Activated CD4-positive, CD25-positive, alpha-beta regulatory T cell treated with anti-CD3 and anti-CD28 coated beads, Interleukin-2, amount 50 U/mL, for 72 hours (primary cell): ENCODE results near the gene BRD3OS.

ENCODE experiments used
- DNase-seq: peaks from one replicate; pipeline ENCODE4 v3.0.0; 2021

The BRD3OS gene

DNA sequence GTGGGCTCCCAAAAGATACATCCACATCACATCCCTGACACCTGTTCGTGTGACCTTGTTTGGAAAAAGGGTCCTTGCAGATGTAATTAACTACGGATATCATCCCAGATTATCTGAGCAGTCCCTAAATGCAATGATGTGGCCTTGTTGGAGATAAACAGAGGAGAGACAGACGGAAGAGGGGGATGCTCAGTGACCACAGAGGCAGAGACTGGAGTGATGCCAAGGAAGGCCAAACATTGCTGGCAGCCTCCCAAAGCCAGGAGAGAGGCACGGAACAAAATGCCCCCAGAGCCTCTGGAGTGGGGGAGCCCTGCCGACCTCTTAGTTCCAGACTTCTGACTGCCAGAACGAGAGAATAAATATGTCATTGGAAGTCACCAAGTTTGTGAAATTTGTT, 18.1 kb upstream of the BRD3OS start:
- no peak for DNase-seq

DNA sequence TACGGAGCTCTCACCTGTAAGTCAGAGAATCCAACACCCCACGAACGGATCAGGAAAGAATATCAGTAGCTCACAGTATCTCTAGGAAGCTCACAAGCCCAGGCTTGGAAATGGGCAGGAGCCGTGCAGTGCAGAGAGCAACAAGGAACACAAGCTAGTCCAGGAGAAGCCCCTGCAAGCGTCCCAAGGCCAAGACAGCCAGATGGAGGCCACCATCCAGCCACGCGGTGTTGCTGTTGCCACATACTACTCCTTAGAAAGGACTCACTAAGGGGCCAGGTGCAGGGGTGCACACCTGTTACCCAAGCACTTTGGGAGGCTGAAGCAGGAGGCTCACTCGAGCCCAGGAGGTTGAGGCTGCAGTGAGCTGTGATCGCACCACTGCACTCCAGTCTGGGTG, 17.7 kb upstream of the BRD3OS start:
- DNase-seq = no peak

- DNase-seq = no peak
Observed at GRCh38 chr9:134010310-134011173, 14.7 kb upstream of the BRD3OS start.

DNA sequence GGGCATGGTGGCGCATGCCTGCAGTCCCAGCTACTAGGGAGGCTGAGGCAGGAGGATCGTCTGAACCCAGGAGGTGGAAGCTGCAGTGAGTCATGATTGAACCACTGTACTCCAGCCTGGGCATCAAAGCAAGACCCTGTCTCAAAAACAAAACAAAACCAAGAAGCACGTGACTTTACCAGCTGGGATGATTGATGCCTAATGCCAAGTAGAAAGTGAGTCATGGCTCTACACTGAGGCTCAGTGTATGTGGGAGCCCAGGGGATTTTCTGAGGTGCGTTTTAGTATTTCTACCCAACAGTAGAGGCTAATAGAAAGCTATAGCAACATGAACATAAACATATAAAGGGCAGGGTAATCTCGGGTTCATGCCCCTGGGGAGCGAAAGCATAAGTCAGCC, 13.9 kb upstream of the BRD3OS start:
- DNase-seq = no peak

- no peak for DNase-seq
Observed at GRCh38 chr9:134014946-134015345, 10.3 kb upstream of the BRD3OS start.

- DNase-seq = no peak
Observed at GRCh38 chr9:134024214-134024792, 978 bp upstream of the BRD3OS start.

DNA sequence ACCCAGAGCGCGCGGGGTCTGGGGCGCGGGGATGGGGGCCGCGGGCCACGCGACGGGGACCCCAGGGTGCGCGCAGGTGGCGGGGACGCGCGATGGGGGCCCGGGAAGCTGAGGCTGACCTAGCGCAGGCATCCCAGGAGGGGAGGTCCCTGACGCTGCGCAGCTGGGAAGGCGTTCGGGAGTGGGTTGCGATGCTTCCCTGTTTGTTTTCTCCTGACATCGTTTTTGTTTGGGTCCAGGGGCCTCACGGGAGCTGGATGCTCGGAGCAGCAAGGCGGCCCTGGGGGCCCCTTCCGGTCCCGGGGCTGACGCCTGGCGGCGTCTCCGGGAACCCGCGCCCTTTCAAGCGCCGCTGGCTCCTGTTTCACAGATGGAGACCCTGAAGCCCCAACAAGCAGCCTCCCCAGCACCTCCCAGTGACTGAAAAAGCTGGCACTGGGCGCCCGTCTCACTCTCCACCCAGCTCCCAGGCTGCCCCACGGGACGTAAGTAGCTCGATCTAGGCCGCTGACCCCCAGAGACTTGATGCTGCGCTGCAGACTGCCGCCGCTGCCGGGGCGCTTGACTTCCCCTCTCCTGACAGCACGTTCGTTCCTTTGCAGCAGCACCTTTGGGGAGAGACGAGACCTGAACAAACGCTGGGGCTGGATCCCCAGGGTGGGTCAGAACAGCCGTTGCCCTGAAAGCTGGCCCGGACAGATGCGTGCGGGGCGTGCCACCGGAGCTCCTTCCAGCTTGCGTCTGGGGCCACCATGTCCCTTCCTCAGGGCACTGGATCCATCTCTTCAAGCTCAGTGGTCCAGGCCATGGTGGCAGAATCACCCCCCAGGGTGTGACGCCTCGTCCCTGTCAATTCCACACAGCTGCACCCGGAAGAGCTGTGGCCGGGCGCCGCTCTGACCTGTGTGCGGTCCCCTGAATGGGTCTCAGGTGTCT, 593 bp downstream of the BRD3OS start:
- peak; percentile 52 for DNase-seq

GRCh38 chr9:134026581-134026980, 1.3 kb downstream of the BRD3OS start:
- no peak for DNase-seq

DNA sequence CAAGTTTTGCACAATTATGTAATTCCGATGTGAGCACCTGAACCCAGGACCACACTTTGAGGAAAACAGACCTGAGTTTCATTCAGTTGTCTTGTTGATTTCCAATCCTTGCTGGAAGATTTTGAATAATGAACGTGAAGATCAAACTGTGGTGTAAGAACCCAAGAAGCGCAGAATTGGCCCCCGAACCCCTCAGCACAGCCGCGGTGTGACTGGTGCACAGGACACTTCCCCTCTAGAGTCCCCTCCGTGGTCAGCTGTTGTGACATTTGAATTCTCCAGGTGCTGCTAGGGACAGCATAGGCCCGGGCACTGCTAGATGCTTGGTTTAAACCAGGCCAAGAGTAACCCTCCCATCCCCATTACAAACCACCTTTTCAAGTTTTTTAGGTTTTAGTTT, 1.7 kb downstream of the BRD3OS start:
- no peak for DNase-seq

- DNase-seq = no peak
Observed at GRCh38 chr9:134027561-134027960, 2.3 kb downstream of the BRD3OS start.

DNA sequence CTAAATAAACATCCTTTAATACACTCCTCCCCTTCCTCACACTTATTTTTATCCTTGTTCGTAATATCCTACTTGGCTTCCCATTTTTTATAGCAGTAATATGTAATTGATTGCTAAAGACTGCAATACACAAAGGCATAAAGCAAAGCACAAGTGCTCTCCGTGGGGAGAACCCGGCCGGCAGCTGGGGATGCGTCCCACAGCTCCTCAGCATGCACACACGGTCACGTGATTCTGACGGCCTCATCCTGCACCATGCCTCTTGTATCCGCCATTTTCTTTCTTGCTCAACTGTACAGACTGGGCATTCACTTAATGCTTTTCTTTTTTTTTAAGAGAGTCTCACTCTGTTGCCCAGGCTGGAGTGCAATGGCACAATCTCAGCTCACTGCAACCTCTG, 2.8 kb downstream of the BRD3OS start:
- DNase-seq = no peak

DNA sequence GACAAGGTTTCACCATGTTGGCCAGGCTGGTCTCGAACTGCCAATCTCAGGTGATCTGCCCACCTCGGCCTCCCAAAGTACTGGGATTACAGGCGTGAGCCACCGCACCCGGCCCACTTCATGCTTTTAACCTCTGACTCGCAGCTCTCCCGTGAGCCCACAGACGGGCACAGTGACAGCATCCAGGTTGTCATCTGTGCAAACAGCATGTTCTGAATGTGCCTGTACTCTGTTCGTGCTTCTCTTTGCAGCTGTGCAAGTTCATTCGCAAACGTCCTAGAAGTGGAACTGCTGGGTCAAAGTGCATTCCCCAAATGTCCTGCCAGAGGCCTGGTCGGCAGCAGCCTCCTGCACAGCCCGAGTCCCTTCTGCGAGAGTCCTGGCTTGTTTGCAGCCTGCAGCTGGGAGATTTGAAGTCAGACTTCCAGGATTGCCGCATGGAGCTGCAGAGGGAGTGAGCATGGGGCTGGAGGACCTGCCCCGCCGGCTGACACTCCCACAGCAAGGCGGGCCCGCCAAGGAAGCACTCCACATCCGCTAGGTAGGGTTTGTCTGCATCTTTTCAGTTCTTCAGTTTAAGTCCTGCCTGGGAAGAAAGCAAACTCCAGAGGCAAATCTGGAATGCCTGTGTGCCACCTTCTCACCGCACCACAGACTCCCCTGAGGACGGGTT, 3.4 kb downstream of the BRD3OS start:
- no peak for DNase-seq

DNA sequence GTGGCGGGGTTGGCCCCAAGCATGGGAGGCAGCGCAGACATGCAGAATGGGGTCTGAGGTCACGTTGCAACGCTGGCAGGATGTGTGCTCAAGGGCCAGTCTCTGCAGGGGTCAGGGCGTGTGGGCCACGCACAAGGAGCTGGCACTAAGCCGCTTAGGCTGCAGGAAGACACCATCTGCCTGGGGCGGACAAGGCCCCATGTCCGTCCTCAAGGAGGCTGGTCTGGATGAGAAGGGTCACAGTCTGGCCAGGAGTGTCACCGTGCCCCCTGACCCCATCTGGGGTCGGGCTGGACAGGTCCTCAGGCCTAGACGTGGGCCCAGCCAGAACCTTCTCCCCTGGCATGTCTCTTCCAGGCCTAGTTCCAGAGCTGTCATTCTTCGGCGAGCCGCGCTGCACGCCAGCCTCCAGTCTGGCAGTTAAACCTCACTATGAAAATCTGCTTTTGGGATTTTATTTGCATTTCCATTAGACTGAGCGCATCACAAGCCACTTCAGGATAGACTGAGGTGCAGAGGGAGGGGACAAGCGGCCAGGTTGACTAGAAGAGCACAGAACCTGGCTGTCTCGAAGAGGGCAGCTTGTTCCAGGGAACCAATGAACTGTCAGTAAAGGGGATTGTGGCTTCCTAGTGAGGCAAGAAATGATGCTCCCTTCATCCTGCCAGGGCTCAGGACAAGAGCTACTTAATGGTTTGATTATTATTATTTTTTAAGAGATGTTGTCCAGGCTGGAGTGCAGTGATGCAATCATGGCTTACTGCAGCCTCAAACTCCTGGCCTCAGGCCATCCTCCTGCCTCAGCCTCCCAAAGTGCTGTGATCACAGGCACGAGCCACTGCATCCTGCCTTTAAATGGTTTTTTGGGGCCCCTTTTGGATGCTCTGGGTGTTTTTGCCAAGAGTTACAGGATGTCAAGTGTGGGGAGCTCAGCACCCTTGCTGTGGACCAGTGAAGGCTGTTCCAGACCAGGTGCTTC, 4.3 kb downstream of the BRD3OS start:
- no peak for DNase-seq

DNA sequence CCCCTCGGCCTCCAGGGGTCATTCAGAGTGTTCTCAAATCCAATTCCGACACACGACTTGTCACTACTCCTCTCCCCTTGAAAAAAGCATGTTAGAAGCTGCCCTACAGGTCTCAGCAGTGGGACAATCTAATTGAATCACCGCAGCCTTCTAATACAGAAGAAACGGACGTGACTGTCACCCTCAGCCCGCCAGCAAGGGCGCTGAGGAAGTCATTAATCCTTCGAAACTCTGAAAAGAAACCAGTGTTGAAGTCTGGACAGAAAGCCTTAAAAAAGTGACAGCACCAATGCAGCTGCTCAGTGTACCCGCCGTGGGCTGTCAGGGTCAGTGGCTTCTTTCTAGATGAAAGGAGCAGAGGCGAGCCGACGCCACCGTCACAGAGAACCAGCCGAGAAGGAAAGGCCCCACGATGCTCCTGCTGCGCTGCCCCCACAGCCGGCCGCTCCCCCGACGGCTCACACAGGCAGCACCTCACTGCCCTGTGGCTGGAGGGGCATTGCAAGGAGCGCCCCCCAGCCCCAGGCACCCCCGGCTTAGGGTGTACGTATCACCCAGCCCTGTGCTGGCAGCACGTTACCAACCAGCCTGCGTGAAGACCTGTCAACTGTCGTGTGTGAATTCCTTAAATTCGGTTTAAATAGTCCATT, 5.7 kb downstream of the BRD3OS start:
- DNase-seq = no peak

GRCh38 chr9:134031783-134032182, 6.5 kb downstream of the BRD3OS start:
- DNase-seq = no peak

GRCh38 chr9:134032456-134033222, 7.4 kb downstream of the BRD3OS start:
- no peak for DNase-seq

GRCh38 chr9:134033516-134034214, 8.4 kb downstream of the BRD3OS start:
- no peak for DNase-seq

DNA sequence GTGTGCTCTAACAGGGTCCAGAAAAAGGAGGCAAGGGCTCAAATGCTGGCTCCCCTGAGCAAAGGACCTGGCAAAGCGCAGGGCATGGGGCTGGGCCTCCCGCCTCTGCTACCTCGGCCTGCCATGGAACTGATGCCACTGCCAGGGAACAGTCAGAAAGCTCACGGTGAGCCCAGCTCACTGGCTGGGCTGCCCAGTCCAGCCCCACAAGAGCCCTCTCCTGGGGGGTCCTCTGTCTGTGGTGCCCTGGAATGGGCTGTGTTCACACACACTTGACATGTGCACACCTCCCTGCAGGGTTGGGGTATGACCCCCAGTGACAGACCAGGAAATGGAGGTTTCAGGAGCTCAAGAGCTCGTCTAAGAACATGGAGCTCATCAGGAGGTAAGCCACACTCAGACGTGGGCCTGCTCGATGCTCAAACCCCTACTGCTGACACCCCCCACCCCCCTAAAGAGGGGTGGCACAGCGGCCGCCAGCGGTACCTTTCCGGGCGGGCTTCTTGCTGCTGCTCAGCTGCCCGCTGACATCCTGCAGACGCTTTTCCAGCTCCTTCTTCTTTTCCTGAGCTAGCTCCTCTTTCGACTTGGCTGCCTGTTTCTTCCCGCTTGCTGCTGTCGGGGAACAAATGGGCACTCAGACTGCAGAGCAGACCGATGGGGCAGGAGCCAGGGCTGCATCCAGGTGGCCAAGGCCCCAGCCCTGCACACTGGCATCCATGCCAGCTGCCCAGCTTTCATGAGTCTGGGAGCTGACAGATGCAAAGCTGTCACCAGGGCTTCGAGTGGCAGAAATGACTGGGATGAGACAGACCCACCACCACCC, 9.1 kb downstream of the BRD3OS start:
- DNase-seq = no peak
